ENCODE data around the gene CRYBG3. TPM values are rescaled to one million over a fixed set of nuclear protein-coding genes. Genes with fewer than 3 reads are reported as not detected.

CRYBG3 gene
- total and polyA plus RNA-seq, 2 of the 13 experiments (the other 11 are each of a cell fraction or from before 2014, with no cell fraction given), result 3.8 to 15.9 TPM

GRCh38 chr3:97857401-97857800, 35.6 kb downstream of the CRYBG3 start:
- ChIA-PET POLR2A (no interaction called here), CTCF (ENCODE audit: low intra/inter-chr PET ratio, low total read pairs) (no interaction called here)
- FAIRE-seq, result no peak

GRCh38 chr3:97860364-97860763, 38.6 kb downstream of the CRYBG3 start:
- 97% methylated on average over 2 of the region's 2 CpGs for WGBS (ENCODE audit: low lambda C conversion rate)
- BruUV-seq (replicated peaks), result no TSS peak
- DNase-seq (ENCODE audit: low spot score) (no peak), FAIRE-seq (no peak), ATAC-seq (no peak)
- H3K4me2 ChIP-seq (ENCODE audit: low read depth, low read length), result no peak overlapping the region
- CTCF ChIA-PET (ENCODE audit: low intra/inter-chr PET ratio, low total read pairs), result no interaction called here
- in situ Hi-C loops (cut with HindIII; ENCODE audit: extremely low pct_ligation_motif_present, low pct_unique_long_range_greater_than_20kb), result no loop called here
- no peaks in the 10 kb centered on the region for H4K20me1 ChIP-seq (ENCODE audit: insufficient read depth, low read length)
- no peaks in the 10 kb centered on the region for H3K4me1 ChIP-seq (ENCODE audit: insufficient read depth, low read length)
- H3K4me3 ChIP-seq (replicated peaks in 1 of 3; ENCODE audit: insufficient read depth in 1 of 3, low read depth in 2 of 3, low read length in 3 of 3), result no peak overlapping the region
- intact Hi-C loops (cut with micrococcal nuclease; ENCODE audit: unreplicated experiment), result no loop called here
- peaks cover 9% of the 10 kb centered on the region for H3K79me2 ChIP-seq (ENCODE audit: insufficient read depth, low read length)
- H3K9ac ChIP-seq (ENCODE audit: insufficient read depth, low read depth, low read length), result no peak overlapping the region
- POLR2A ChIA-PET, result no interaction called here
- no peaks in the 10 kb centered on the region for H3K27me3 ChIP-seq (ENCODE audit: control insufficient read depth in 1 of 2, insufficient read depth in 2 of 2, low read length in 2 of 2)
- H2AFZ ChIP-seq (ENCODE audit: low read length), result no peak overlapping the region
- H3K27ac ChIP-seq (ENCODE audit: extremely low read length, insufficient read depth, low read length), result no peak overlapping the region
- no peaks in the 10 kb centered on the region for H3K9me3 ChIP-seq (ENCODE audit: low read length)
- no peaks in the 10 kb centered on the region; a peak in 1 of 5 replicates for H3K36me3 ChIP-seq (replicated peaks in 1 of 2; ENCODE audit: control insufficient read depth in 1 of 2, insufficient read depth in 2 of 2, low read length in 2 of 2)
- TF ChIP-seq TBL1XR1 (IDR thresholded peaks at IDR 0.05; ENCODE audit: borderline replicate concordance, low read length, partially characterized antibody) (no peak), CEBPG (CRISPR knock-in tag; IDR thresholded peaks at IDR 0.05) (no peak), BCLAF1 (IDR thresholded peaks at IDR 0.05) (no peak), ZSCAN5A (CRISPR knock-in tag; IDR thresholded peaks at IDR 0.05; ENCODE audit: borderline replicate concordance) (no peak), MATR3 (CRISPR knock-in tag; IDR thresholded peaks at IDR 0.05) (no peak), ATM (IDR thresholded peaks at IDR 0.05; ENCODE audit: borderline replicate concordance) (no peak), NFYB (CRISPR knock-in tag; IDR thresholded peaks at IDR 0.05) (no peak)

More at GRCh38 chr3:97857401-97857800, 35.6 kb downstream of the CRYBG3 start:
- no peaks in the 10 kb centered on the region for H3K27me3 ChIP-seq (ENCODE audit: control insufficient read depth in 1 of 2, insufficient read depth in 2 of 2, low read length in 2 of 2)
- intact Hi-C loops (cut with micrococcal nuclease; ENCODE audit: unreplicated experiment), result no loop called here
- H3K79me2 ChIP-seq (ENCODE audit: insufficient read depth, low read length), result peaks cover 10% of the 10 kb centered on the region
- WGBS (ENCODE audit: low lambda C conversion rate), result 84% methylated on average over 6 of the region's 6 CpGs
- no peaks in the 10 kb centered on the region for H4K20me1 ChIP-seq (ENCODE audit: insufficient read depth, low read length)
- H3K4me1 ChIP-seq (ENCODE audit: insufficient read depth, low read length), result no peaks in the 10 kb centered on the region
- no peaks in the 10 kb centered on the region for H3K36me3 ChIP-seq (replicated peaks in 1 of 2; ENCODE audit: control insufficient read depth in 1 of 2, insufficient read depth in 2 of 2, low read length in 2 of 2)
- H3K27ac ChIP-seq (ENCODE audit: extremely low read length, insufficient read depth, low read length), result no peak overlapping the region
- no peak overlapping the region for H2AFZ ChIP-seq (ENCODE audit: low read length)
- in situ Hi-C loops (cut with HindIII; ENCODE audit: extremely low pct_ligation_motif_present, low pct_unique_long_range_greater_than_20kb), result no loop called here
- H3K4me2 ChIP-seq (ENCODE audit: low read depth, low read length), result no peak overlapping the region
- TF ChIP-seq ATF2 (CRISPR knock-in tag; IDR thresholded peaks at IDR 0.05) (no peak), MTA1 (CRISPR knock-in tag; IDR thresholded peaks at IDR 0.05; ENCODE audit: borderline replicate concordance) (no peak), KDM3A (CRISPR knock-in tag; IDR thresholded peaks at IDR 0.05; ENCODE audit: low read depth) (no peak), ZNF619 (CRISPR knock-in tag; IDR thresholded peaks at IDR 0.05) (no peak), ZNF768 (CRISPR knock-in tag; IDR thresholded peaks at IDR 0.05) (no peak), KAT7 (CRISPR knock-in tag; IDR thresholded peaks at IDR 0.05; ENCODE audit: borderline replicate concordance) (no peak), SRF (IDR thresholded peaks at IDR 0.05; ENCODE audit: low read depth, low read length) (no peak), ZNF670 (CRISPR knock-in tag; IDR thresholded peaks at IDR 0.05; ENCODE audit: borderline replicate concordance) (no peak), EED (CRISPR knock-in tag; IDR thresholded peaks at IDR 0.05) (no peak), TOE1 (CRISPR knock-in tag; IDR thresholded peaks at IDR 0.05) (no peak)
- H3K9me3 ChIP-seq (ENCODE audit: low read length), result no peaks in the 10 kb centered on the region
- DNase-seq (ENCODE audit: low spot score) (no peak), ATAC-seq (no peak)
- no peak overlapping the region for H3K9ac ChIP-seq (ENCODE audit: insufficient read depth, low read depth, low read length)
- no TSS peak for BruUV-seq (replicated peaks)
- no peak overlapping the region for H3K4me3 ChIP-seq (replicated peaks in 1 of 3; ENCODE audit: insufficient read depth in 1 of 3, low read depth in 2 of 3, low read length in 3 of 3)
